Activated naive CD8-positive, alpha-beta T cell (primary cell): Measurements from ENCODE around the gene ZC3H12C.

Source experiments
- H3K27ac Mint-ChIP-seq: one replicate; pipeline ENCODE4 v1.8.0; 2021; ENCODE audit warnings: mixed read lengths
- H3K27me3 Mint-ChIP-seq: one replicate; pipeline ENCODE4 v1.8.0; 2021; ENCODE audit warnings: mixed read lengths
- H3K36me3 Mint-ChIP-seq: one replicate; pipeline ENCODE4 v1.8.0; 2021; ENCODE audit warnings: mixed read lengths
- H3K4me1 Mint-ChIP-seq: one replicate; pipeline ENCODE4 v1.8.0; 2021; ENCODE audit warnings: low read depth, mixed read lengths
- H3K4me3 Mint-ChIP-seq: one replicate; pipeline ENCODE4 v1.8.0; 2021; ENCODE audit warnings: mild to moderate bottlenecking, mixed read lengths
- H3K9me3 Mint-ChIP-seq: one replicate; pipeline ENCODE4 v1.8.0; 2021; ENCODE audit warnings: low read depth, mixed read lengths

ZC3H12C gene

GRCh38 chr11:110106713-110107274, 13.6 kb downstream of the ZC3H12C start:
- no peak overlapping the region for H3K4me3 Mint-ChIP-seq
- peaks cover 2% of the 10 kb centered on the region for H3K27me3 Mint-ChIP-seq
- no peaks in the 10 kb centered on the region for H3K9me3 Mint-ChIP-seq
- H3K36me3 Mint-ChIP-seq: no peaks in the 10 kb centered on the region
- H3K4me1 Mint-ChIP-seq: no peaks in the 10 kb centered on the region
- H3K27ac Mint-ChIP-seq: no peak overlapping the region

GRCh38 chr11:110110854-110111253, 17.7 kb downstream of the ZC3H12C start:
- peaks cover 2% of the 10 kb centered on the region for H3K27me3 Mint-ChIP-seq
- H3K27ac Mint-ChIP-seq: no peak overlapping the region
- no peak overlapping the region for H3K4me3 Mint-ChIP-seq
- no peaks in the 10 kb centered on the region for H3K4me1 Mint-ChIP-seq
- no peaks in the 10 kb centered on the region for H3K9me3 Mint-ChIP-seq
- H3K36me3 Mint-ChIP-seq: no peaks in the 10 kb centered on the region

GRCh38 chr11:110112457-110112856, 19.3 kb downstream of the ZC3H12C start:
- Mint-ChIP-seq H3K27ac (no peak overlapping the region), H3K4me3 (no peak overlapping the region), H3K9me3 (no peaks in the 10 kb centered on the region), H3K4me1 (no peaks in the 10 kb centered on the region), H3K36me3 (no peaks in the 10 kb centered on the region), H3K27me3 (peaks cover 4% of the 10 kb centered on the region)

DNA sequence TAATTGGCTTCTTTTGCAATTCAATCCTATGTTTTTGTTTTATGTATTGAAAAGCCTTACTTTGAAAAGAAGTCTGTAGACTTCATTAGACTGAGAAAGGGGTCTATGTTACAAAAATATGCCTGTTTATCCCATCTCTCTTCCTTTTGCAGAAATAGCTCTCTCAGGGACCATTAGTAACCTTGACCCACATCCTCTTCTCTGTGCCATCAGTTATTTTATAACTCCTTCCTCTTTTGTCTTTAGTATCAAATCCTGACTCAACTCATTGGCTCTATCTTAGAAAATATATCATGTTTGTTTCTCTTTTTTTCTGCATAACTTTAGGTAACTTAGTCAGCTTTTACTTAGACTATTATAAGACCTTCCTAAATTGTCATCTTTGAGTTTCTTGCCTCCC, 20.3 kb downstream of the ZC3H12C start:
- Mint-ChIP-seq H3K4me3 (no peak overlapping the region), H3K9me3 (no peaks in the 10 kb centered on the region), H3K36me3 (no peaks in the 10 kb centered on the region), H3K27ac (no peak overlapping the region), H3K4me1 (no peaks in the 10 kb centered on the region), H3K27me3 (peaks cover 4% of the 10 kb centered on the region)

DNA sequence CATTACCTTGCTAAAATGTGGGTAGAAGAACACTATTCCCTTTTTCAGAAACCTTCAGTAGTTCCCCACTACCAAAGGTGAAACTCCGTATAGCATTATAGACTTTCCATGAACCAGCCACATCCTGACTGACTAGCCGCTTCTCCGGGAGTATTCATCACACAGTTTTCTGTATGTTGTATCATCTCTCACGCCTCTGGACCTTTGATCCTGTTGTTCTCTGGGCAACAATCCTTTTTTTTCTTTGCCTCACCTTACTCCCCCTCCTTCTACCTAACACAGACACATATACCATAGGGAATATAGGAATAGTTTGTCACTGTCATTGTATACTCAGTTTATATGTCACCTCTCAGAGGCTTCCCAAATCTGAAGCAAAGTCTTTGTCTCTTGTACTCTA, 20.8 kb downstream of the ZC3H12C start:
- H3K4me1 Mint-ChIP-seq: no peaks in the 10 kb centered on the region
- no peaks in the 10 kb centered on the region for H3K36me3 Mint-ChIP-seq
- no peaks in the 10 kb centered on the region for H3K9me3 Mint-ChIP-seq
- H3K4me3 Mint-ChIP-seq: no peak overlapping the region
- H3K27me3 Mint-ChIP-seq: peaks cover 4% of the 10 kb centered on the region
- no peak overlapping the region for H3K27ac Mint-ChIP-seq

DNA sequence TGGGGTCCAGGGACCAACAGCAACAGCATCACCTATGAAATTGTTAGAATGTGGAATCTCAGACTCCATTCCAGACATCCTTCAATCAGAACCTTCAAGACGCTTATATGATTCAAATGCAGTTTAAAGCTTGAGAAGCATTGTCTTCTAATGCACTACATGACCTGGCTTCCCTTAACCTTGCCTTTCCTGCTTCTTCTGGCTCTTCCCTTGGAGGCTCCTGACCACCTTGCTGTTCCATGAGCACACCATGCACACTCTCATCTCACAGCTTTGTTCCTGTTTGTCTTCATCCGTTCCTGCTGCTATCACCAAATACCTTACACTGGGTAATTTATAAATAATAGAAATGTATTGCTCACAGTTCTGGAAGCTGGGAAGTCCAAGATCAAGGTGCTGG, 26.1 kb downstream of the ZC3H12C start:
- Mint-ChIP-seq H3K36me3 (no peaks in the 10 kb centered on the region), H3K27me3 (peaks cover 4% of the 10 kb centered on the region), H3K27ac (no peak overlapping the region), H3K4me3 (no peak overlapping the region), H3K9me3 (no peaks in the 10 kb centered on the region), H3K4me1 (no peaks in the 10 kb centered on the region)

- Mint-ChIP-seq H3K4me3 (no peak overlapping the region), H3K27ac (no peak overlapping the region), H3K9me3 (no peaks in the 10 kb centered on the region), H3K36me3 (no peaks in the 10 kb centered on the region), H3K4me1 (no peaks in the 10 kb centered on the region), H3K27me3 (peaks cover 4% of the 10 kb centered on the region)
Measured at GRCh38 chr11:110121204-110121603, 28.0 kb downstream of the ZC3H12C start.

GRCh38 chr11:110123003-110123402, 29.8 kb downstream of the ZC3H12C start:
- no peak overlapping the region for H3K27ac Mint-ChIP-seq
- no peak overlapping the region for H3K4me3 Mint-ChIP-seq
- no peaks in the 10 kb centered on the region for H3K4me1 Mint-ChIP-seq
- H3K9me3 Mint-ChIP-seq: no peaks in the 10 kb centered on the region
- no peaks in the 10 kb centered on the region for H3K27me3 Mint-ChIP-seq
- no peaks in the 10 kb centered on the region for H3K36me3 Mint-ChIP-seq

- H3K27ac Mint-ChIP-seq: no peak overlapping the region
- H3K4me3 Mint-ChIP-seq: no peak overlapping the region
Measured at GRCh38 chr11:110124605-110125004, 31.4 kb downstream of the ZC3H12C start.

DNA sequence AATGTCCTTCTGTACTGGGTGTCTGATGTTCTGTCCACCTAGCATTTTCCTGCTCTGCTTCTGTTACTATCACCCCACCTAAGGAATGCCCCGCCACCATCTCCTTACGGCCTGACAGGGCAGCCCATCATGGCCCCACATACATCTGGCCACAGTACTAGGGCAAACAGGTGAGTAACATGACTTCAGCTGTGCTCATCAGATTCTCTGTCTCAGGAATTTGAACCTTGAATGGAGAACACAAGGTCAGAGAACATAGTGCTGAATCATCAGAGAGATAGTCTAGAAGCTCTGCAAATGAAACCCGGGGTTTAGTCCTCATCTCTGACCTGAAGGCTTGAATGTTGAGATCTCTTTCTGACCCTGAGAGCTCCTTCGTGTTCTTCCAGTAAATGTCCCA, 32.4 kb downstream of the ZC3H12C start:
- Mint-ChIP-seq H3K4me3 (no peak overlapping the region), H3K27ac (no peak overlapping the region), H3K4me1 (no peaks in the 10 kb centered on the region), H3K27me3 (peaks cover 6% of the 10 kb centered on the region), H3K9me3 (no peaks in the 10 kb centered on the region), H3K36me3 (no peaks in the 10 kb centered on the region)

More at GRCh38 chr11:110124605-110125004, 31.4 kb downstream of the ZC3H12C start:
- no peaks in the 10 kb centered on the region for H3K4me1 Mint-ChIP-seq
- no peaks in the 10 kb centered on the region for H3K9me3 Mint-ChIP-seq
- peaks cover 6% of the 10 kb centered on the region for H3K27me3 Mint-ChIP-seq
- H3K36me3 Mint-ChIP-seq: no peaks in the 10 kb centered on the region

DNA sequence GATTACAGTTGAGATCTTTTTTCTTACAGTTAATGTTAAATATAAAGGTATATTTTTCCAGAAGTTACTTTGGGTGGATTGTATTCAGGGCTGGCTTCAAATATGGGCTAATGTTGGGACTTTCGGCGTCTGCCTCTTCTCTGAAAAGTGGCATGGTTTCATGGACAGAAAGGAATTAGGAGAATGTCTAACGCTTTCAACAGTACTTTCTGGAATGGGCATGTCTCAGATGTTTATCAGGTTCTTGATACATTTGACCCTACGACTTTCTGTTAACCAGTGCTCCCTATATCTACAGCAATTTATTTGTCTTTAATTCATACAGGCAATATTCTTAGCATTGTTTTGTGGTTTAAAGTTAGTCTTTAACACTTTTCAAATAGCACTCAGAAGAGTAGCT, 33.7 kb downstream of the ZC3H12C start:
- Mint-ChIP-seq H3K27ac (no peak overlapping the region), H3K27me3 (peaks cover 9% of the 10 kb centered on the region), H3K4me3 (no peak overlapping the region), H3K36me3 (no peaks in the 10 kb centered on the region), H3K9me3 (no peaks in the 10 kb centered on the region), H3K4me1 (no peaks in the 10 kb centered on the region)

GRCh38 chr11:110128161-110128560, 35.0 kb downstream of the ZC3H12C start:
- H3K4me1 Mint-ChIP-seq: no peaks in the 10 kb centered on the region
- H3K27me3 Mint-ChIP-seq: peaks cover 9% of the 10 kb centered on the region
- H3K9me3 Mint-ChIP-seq: no peaks in the 10 kb centered on the region
- no peaks in the 10 kb centered on the region for H3K36me3 Mint-ChIP-seq
- H3K4me3 Mint-ChIP-seq: no peak overlapping the region
- no peak overlapping the region for H3K27ac Mint-ChIP-seq

GRCh38 chr11:110130642-110131238, 37.5 kb downstream of the ZC3H12C start:
- Mint-ChIP-seq H3K4me3 (no peak overlapping the region), H3K9me3 (no peaks in the 10 kb centered on the region), H3K27me3 (peaks cover 9% of the 10 kb centered on the region), H3K27ac (no peak overlapping the region), H3K4me1 (no peaks in the 10 kb centered on the region), H3K36me3 (no peaks in the 10 kb centered on the region)

GRCh38 chr11:110131386-110132123, 38.4 kb downstream of the ZC3H12C start:
- no peak overlapping the region for H3K27ac Mint-ChIP-seq
- no peaks in the 10 kb centered on the region for H3K4me1 Mint-ChIP-seq
- peaks cover 10% of the 10 kb centered on the region for H3K27me3 Mint-ChIP-seq
- no peaks in the 10 kb centered on the region for H3K36me3 Mint-ChIP-seq
- no peaks in the 10 kb centered on the region for H3K9me3 Mint-ChIP-seq
- H3K4me3 Mint-ChIP-seq: no peak overlapping the region

GRCh38 chr11:110133160-110133559, 40.0 kb downstream of the ZC3H12C start:
- H3K4me3 Mint-ChIP-seq: no peak overlapping the region
- H3K9me3 Mint-ChIP-seq: no peaks in the 10 kb centered on the region
- H3K27ac Mint-ChIP-seq: no peak overlapping the region
- H3K4me1 Mint-ChIP-seq: no peaks in the 10 kb centered on the region
- no peaks in the 10 kb centered on the region for H3K36me3 Mint-ChIP-seq
- H3K27me3 Mint-ChIP-seq: peaks cover 10% of the 10 kb centered on the region
